Measurements from ENCODE around the gene SAMD14.
A peak's percentile ranks its signal among the peaks of the same experiment; 100 is the strongest.

Gene SAMD14

DNA sequence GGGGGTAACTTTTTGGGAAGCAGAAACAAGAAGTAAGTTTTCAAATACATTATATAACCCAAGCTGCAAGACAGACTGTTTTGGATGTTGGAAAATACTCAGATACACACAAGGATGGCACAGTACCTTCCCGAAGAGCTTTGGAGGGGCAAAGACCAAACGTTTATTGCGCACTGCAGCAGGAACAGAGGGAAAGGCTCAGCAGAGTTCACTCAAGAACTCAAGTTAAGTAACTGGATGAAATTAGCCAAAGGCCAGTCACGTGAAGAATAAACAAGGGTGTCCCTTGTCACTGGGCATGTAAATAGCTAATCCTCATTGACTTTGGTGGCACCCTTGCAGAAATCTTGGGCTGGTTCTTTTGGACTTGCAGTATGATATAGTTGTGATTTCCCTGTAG is 32.0 kb downstream of the SAMD14 start:
- no peak overlapping the region for H3K4me3 ChIP-seq (ENCODE audit: insufficient read depth in 1 of 2, low read depth in 1 of 2, low read length in 2 of 2)
- H3K9ac ChIP-seq (ENCODE audit: low read length): no peak overlapping the region
- 90% methylated on average over 4 of the region's 4 CpGs for WGBS

DNA sequence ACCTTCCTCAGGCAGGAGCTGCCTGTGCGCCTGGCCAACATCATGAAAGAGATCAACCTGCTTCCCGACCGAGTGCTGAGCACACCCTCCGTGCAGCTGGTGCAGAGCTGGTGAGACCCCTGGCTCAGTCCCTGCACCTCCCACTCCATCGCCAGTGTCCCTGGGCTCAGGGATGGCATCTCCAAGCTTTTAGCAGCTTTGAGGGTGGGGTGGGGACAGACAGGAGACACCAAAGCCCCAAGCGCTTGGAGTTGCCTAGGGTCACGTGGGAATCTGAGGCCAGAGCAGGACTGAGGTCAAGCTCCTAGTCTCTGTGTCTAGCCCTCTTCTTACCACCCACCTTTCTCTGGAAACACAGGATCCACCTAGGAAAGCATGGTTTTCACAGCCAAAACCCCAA is 32.5 kb downstream of the SAMD14 start:
- Histone ChIP-seq H3K27ac (ENCODE audit: low read length, poor library complexity, severe bottlenecking) (no peak overlapping the region), H2AK5ac (ENCODE audit: low read length, severe bottlenecking) (no peak overlapping the region), H3K79me1 (replicated peaks; ENCODE audit: low read length, poor library complexity, severe bottlenecking) (peaks cover 16% of the 10 kb centered on the region), H3K36me3 (ENCODE audit: control insufficient read depth in 1 of 2, insufficient read depth in 2 of 2, low read depth in 1 of 2, low read length in 2 of 2) (peaks cover 20 to 33% of the 10 kb centered on the region in 2 experiments), H2BK15ac (ENCODE audit: low read depth, poor library complexity, severe bottlenecking) (no peak overlapping the region), H3K14ac (ENCODE audit: low read length in 2 of 2) (no peak overlapping the region), H3K4me3 (ENCODE audit: insufficient read depth in 1 of 2, low read depth in 1 of 2, low read length in 2 of 2) (no peak overlapping the region), H3K18ac (ENCODE audit: low read depth in 1 of 2, low read length in 2 of 2) (no peak overlapping the region), H4K8ac (ENCODE audit: low read length) (no peak overlapping the region), H4K91ac (ENCODE audit: low read length) (no peak overlapping the region), H3K4me2 (ENCODE audit: low read length, poor library complexity, severe bottlenecking) (no peak overlapping the region), H3K9ac (ENCODE audit: low read length) (peak overlapping the region; percentile 96), H2BK5ac (ENCODE audit: low read depth, low read length, poor library complexity, severe bottlenecking) (no peak overlapping the region), H2BK12ac (ENCODE audit: low read length in 2 of 2) (no peak overlapping the region), H3K4me1 (ENCODE audit: control insufficient read depth, insufficient read depth, low read depth, low read length) (peaks cover 46% of the 10 kb centered on the region), H3K27me3 (ENCODE audit: control insufficient read depth in 1 of 2, insufficient read depth in 1 of 2, low read length in 2 of 2) (no peaks in the 10 kb centered on the region), H3K4ac (ENCODE audit: low read depth in 1 of 2, low read length in 2 of 2) (no peak overlapping the region), H2BK120ac (ENCODE audit: low read depth, low read length) (no peak overlapping the region), H3K23ac (ENCODE audit: low read length in 2 of 2) (no peak overlapping the region), H3K9me3 (ENCODE audit: control insufficient read depth, low read length) (no peaks in the 10 kb centered on the region), H2AFZ (ENCODE audit: low read depth, low read length) (no peak overlapping the region)
- 82% methylated on average over 7 of the region's 7 CpGs for WGBS
- DNase-seq: no peak

More for the DNA sequence above, 32.0 kb downstream of the SAMD14 start:
- Histone ChIP-seq H3K79me1 (replicated peaks; ENCODE audit: low read length, poor library complexity, severe bottlenecking) (peaks cover 19% of the 10 kb centered on the region), H3K27ac (ENCODE audit: low read length, poor library complexity, severe bottlenecking) (no peak overlapping the region), H4K8ac (ENCODE audit: low read length) (no peak overlapping the region), H3K9me3 (ENCODE audit: control insufficient read depth, low read length) (no peaks in the 10 kb centered on the region), H2BK120ac (ENCODE audit: low read depth, low read length) (no peak overlapping the region), H4K91ac (ENCODE audit: low read length) (no peak overlapping the region), H2BK12ac (ENCODE audit: low read length in 2 of 2) (no peak overlapping the region), H3K4me1 (ENCODE audit: control insufficient read depth, insufficient read depth, low read depth, low read length) (peaks cover 51% of the 10 kb centered on the region), H3K4me2 (ENCODE audit: low read length, poor library complexity, severe bottlenecking) (no peak overlapping the region), H3K27me3 (ENCODE audit: control insufficient read depth in 1 of 2, insufficient read depth in 1 of 2, low read length in 2 of 2) (no peaks in the 10 kb centered on the region), H3K18ac (ENCODE audit: low read depth in 1 of 2, low read length in 2 of 2) (no peak overlapping the region), H3K4ac (ENCODE audit: low read depth in 1 of 2, low read length in 2 of 2) (no peak overlapping the region), H3K23ac (ENCODE audit: low read length in 2 of 2) (no peak overlapping the region), H3K14ac (ENCODE audit: low read length in 2 of 2) (no peak overlapping the region), H2AFZ (ENCODE audit: low read depth, low read length) (no peak overlapping the region), H2AK5ac (ENCODE audit: low read length, severe bottlenecking) (no peak overlapping the region), H3K36me3 (ENCODE audit: control insufficient read depth in 1 of 2, insufficient read depth in 2 of 2, low read depth in 1 of 2, low read length in 2 of 2) (peaks cover 21 to 33% of the 10 kb centered on the region in 2 experiments), H2BK15ac (ENCODE audit: low read depth, poor library complexity, severe bottlenecking) (no peak overlapping the region), H2BK5ac (ENCODE audit: low read depth, low read length, poor library complexity, severe bottlenecking) (no peak overlapping the region)
- no peak for DNase-seq

DNA sequence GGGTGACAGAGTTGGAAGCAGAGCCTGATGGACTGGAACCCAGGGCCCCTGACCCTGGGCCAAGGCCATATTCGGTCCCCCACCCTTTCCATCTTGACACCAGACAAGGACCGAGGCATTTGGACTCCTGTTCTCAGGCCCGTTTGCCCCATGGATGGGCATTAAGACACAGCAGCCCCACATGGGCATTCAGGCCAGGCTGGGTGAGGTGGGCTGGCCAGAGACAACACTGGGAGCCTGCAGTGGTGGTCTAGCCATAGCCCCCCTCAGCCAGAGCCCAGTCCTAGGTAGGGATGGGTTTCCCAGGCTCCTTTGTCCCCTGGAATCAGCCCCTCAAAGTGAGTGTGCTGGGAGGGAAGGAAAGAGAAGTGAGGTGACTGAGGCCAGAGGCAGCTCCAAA is 33.2 kb downstream of the SAMD14 start:
- H2AK5ac ChIP-seq (ENCODE audit: low read length, severe bottlenecking): no peak overlapping the region
- H3K9ac ChIP-seq (ENCODE audit: low read length): peak overlapping the region; percentile 96
- H2BK120ac ChIP-seq (ENCODE audit: low read depth, low read length): no peak overlapping the region
- H2BK5ac ChIP-seq (ENCODE audit: low read depth, low read length, poor library complexity, severe bottlenecking): no peak overlapping the region
- H3K79me1 ChIP-seq (replicated peaks; ENCODE audit: low read length, poor library complexity, severe bottlenecking): peaks cover 16% of the 10 kb centered on the region
- H3K4me3 ChIP-seq (ENCODE audit: insufficient read depth in 1 of 2, low read depth in 1 of 2, low read length in 2 of 2): peak overlapping the region in 1 of 2 experiments; percentile 99
- H3K23ac ChIP-seq (ENCODE audit: low read length in 2 of 2): no peak overlapping the region
- H2BK12ac ChIP-seq (ENCODE audit: low read length in 2 of 2): peak overlapping the region in 1 of 2 experiments; percentile 34
- H3K9me3 ChIP-seq (ENCODE audit: control insufficient read depth, low read length): no peaks in the 10 kb centered on the region
- no peak overlapping the region for H3K14ac ChIP-seq (ENCODE audit: low read length in 2 of 2)
- H3K18ac ChIP-seq (ENCODE audit: low read depth in 1 of 2, low read length in 2 of 2): no peak overlapping the region
- H3K4me1 ChIP-seq (ENCODE audit: control insufficient read depth, insufficient read depth, low read depth, low read length): peaks cover 39% of the 10 kb centered on the region
- no peak overlapping the region for H3K27ac ChIP-seq (ENCODE audit: low read length, poor library complexity, severe bottlenecking)
- H2AFZ ChIP-seq (ENCODE audit: low read depth, low read length): no peak overlapping the region
- H3K36me3 ChIP-seq (ENCODE audit: control insufficient read depth in 1 of 2, insufficient read depth in 2 of 2, low read depth in 1 of 2, low read length in 2 of 2): peaks cover 25 to 33% of the 10 kb centered on the region in 2 experiments
- H4K8ac ChIP-seq (ENCODE audit: low read length): no peak overlapping the region
- no peak overlapping the region for H4K91ac ChIP-seq (ENCODE audit: low read length)
- H3K27me3 ChIP-seq (ENCODE audit: control insufficient read depth in 1 of 2, insufficient read depth in 1 of 2, low read length in 2 of 2): no peaks in the 10 kb centered on the region
- no peak overlapping the region for H3K4ac ChIP-seq (ENCODE audit: low read depth in 1 of 2, low read length in 2 of 2)
- WGBS: 81% methylated on average over 3 of the region's 3 CpGs
- DNase-seq: no peak
- H2BK15ac ChIP-seq (ENCODE audit: low read depth, poor library complexity, severe bottlenecking): no peak overlapping the region
- no peak overlapping the region for H3K4me2 ChIP-seq (ENCODE audit: low read length, poor library complexity, severe bottlenecking)

DNA sequence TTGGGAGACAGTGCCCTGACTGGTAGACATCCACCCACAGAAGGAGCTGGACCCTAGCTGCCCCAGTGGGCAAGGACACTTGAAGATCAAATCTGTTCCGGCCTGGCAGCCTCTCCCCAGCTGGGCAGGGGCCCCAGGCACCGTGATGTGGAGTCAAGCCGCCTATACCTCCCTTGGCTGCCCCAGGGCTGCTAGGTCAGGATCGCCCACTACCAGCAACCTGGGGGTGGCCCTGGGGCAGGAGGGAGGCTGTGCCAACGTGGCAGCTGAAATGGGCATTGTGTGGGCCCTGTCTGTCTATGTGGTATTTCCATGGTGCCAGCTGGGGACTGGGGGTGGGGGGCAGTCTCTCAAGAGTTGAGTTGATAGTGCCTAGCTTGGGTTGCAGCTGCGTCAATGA is 33.9 kb downstream of the SAMD14 start:
- peaks cover 32 to 35% of the 10 kb centered on the region in 2 experiments for H3K36me3 ChIP-seq (ENCODE audit: control insufficient read depth in 1 of 2, insufficient read depth in 2 of 2, low read depth in 1 of 2, low read length in 2 of 2)
- WGBS: 75% methylated on average over 6 of the region's 6 CpGs
- DNase-seq: no peak
- H4K91ac ChIP-seq (ENCODE audit: low read length): peak overlapping the region; percentile 0
- peak overlapping the region; percentile 6 for H2AK5ac ChIP-seq (ENCODE audit: low read length, severe bottlenecking)
- H2BK12ac ChIP-seq (ENCODE audit: low read length in 2 of 2): peak overlapping the region in 1 of 2 experiments; percentile 65
- peak overlapping the region; percentile 85 for H3K4me2 ChIP-seq (ENCODE audit: low read length, poor library complexity, severe bottlenecking)
- H2AFZ ChIP-seq (ENCODE audit: low read depth, low read length): peak overlapping the region; percentile 46
- H2BK5ac ChIP-seq (ENCODE audit: low read depth, low read length, poor library complexity, severe bottlenecking): no peak overlapping the region
- H3K79me1 ChIP-seq (replicated peaks; ENCODE audit: low read length, poor library complexity, severe bottlenecking): peaks cover 18% of the 10 kb centered on the region
- H3K27me3 ChIP-seq (ENCODE audit: control insufficient read depth in 1 of 2, insufficient read depth in 1 of 2, low read length in 2 of 2): no peaks in the 10 kb centered on the region
- no peaks in the 10 kb centered on the region for H3K9me3 ChIP-seq (ENCODE audit: control insufficient read depth, low read length)
- peak overlapping the region; percentile 89 to 99 for H3K4me3 ChIP-seq (ENCODE audit: insufficient read depth in 1 of 2, low read depth in 1 of 2, low read length in 2 of 2)
- no peak overlapping the region for H3K27ac ChIP-seq (ENCODE audit: low read length, poor library complexity, severe bottlenecking)
- no peak overlapping the region for H2BK120ac ChIP-seq (ENCODE audit: low read depth, low read length)
- peak overlapping the region in 1 of 2 experiments; percentile 61 for H3K23ac ChIP-seq (ENCODE audit: low read length in 2 of 2)
- H3K4ac ChIP-seq (ENCODE audit: low read depth in 1 of 2, low read length in 2 of 2): peak overlapping the region; percentile 54 to 68
- peaks cover 35% of the 10 kb centered on the region for H3K4me1 ChIP-seq (ENCODE audit: control insufficient read depth, insufficient read depth, low read depth, low read length)
- peak overlapping the region in 1 of 2 experiments; percentile 79 for H3K18ac ChIP-seq (ENCODE audit: low read depth in 1 of 2, low read length in 2 of 2)
- H3K14ac ChIP-seq (ENCODE audit: low read length in 2 of 2): peak overlapping the region in 1 of 2 experiments; percentile 46
- H3K9ac ChIP-seq (ENCODE audit: low read length): peak overlapping the region; percentile 96
- peak overlapping the region; percentile 29 for H4K8ac ChIP-seq (ENCODE audit: low read length)
- no peak overlapping the region for H2BK15ac ChIP-seq (ENCODE audit: low read depth, poor library complexity, severe bottlenecking)

Measured in mesenchymal stem cell (in vitro differentiated cells and primary cell).